ENCODE measurements around the gene CCDC71L.

The CCDC71L gene

GRCh38 chr7:106641416-106641815 is 19.5 kb downstream of the CCDC71L start:
- no peak overlapping the region for H3K27ac ChIP-seq (ENCODE audit: low read depth in 2 of 2, low read length in 2 of 2)

GRCh38 chr7:106640368-106641141 is 20.4 kb downstream of the CCDC71L start:
- Histone ChIP-seq H3K9me3 (ENCODE audit: control insufficient read depth in 2 of 2, low read length in 2 of 2) (no peaks in the 10 kb centered on the region), H3K27me3 (ENCODE audit: control insufficient read depth in 2 of 2, insufficient read depth in 2 of 2, low read length in 2 of 2) (no peaks in the 10 kb centered on the region), H3K4me1 (ENCODE audit: control insufficient read depth in 2 of 2, insufficient read depth in 2 of 2, low read length in 2 of 2) (no peaks in the 10 kb centered on the region), H3K9ac (ENCODE audit: low read depth in 1 of 2, low read length in 2 of 2) (no peak overlapping the region), H3K27ac (ENCODE audit: low read depth in 2 of 2, low read length in 2 of 2) (no peak overlapping the region), H3K36me3 (ENCODE audit: control insufficient read depth in 2 of 2, insufficient read depth in 2 of 2, low read length in 2 of 2) (no peaks in the 10 kb centered on the region), H3K4me3 (ENCODE audit: low read length in 2 of 2) (no peak overlapping the region)

More at GRCh38 chr7:106641416-106641815, 19.5 kb downstream of the CCDC71L start:
- Histone ChIP-seq H3K27me3 (ENCODE audit: control insufficient read depth in 2 of 2, insufficient read depth in 2 of 2, low read length in 2 of 2) (no peaks in the 10 kb centered on the region), H3K4me1 (ENCODE audit: control insufficient read depth in 2 of 2, insufficient read depth in 2 of 2, low read length in 2 of 2) (no peaks in the 10 kb centered on the region), H3K4me3 (ENCODE audit: low read length in 2 of 2) (no peak overlapping the region), H3K36me3 (ENCODE audit: control insufficient read depth in 2 of 2, insufficient read depth in 2 of 2, low read length in 2 of 2) (no peaks in the 10 kb centered on the region), H3K9me3 (ENCODE audit: control insufficient read depth in 2 of 2, low read length in 2 of 2) (no peaks in the 10 kb centered on the region), H3K9ac (ENCODE audit: low read depth in 1 of 2, low read length in 2 of 2) (no peak overlapping the region)

GRCh38 chr7:106639476-106640334 is 21.3 kb downstream of the CCDC71L start:
- Histone ChIP-seq H3K4me3 (ENCODE audit: low read length in 2 of 2) (no peak overlapping the region), H3K27me3 (ENCODE audit: control insufficient read depth in 2 of 2, insufficient read depth in 2 of 2, low read length in 2 of 2) (no peaks in the 10 kb centered on the region), H3K9ac (ENCODE audit: low read depth in 1 of 2, low read length in 2 of 2) (no peak overlapping the region), H3K36me3 (ENCODE audit: control insufficient read depth in 2 of 2, insufficient read depth in 2 of 2, low read length in 2 of 2) (no peaks in the 10 kb centered on the region), H3K27ac (ENCODE audit: low read depth in 2 of 2, low read length in 2 of 2) (no peak overlapping the region), H3K4me1 (ENCODE audit: control insufficient read depth in 2 of 2, insufficient read depth in 2 of 2, low read length in 2 of 2) (no peaks in the 10 kb centered on the region), H3K9me3 (ENCODE audit: control insufficient read depth in 2 of 2, low read length in 2 of 2) (no peaks in the 10 kb centered on the region)

- no peaks in the 10 kb centered on the region for H3K4me1 ChIP-seq (ENCODE audit: control insufficient read depth in 2 of 2, insufficient read depth in 2 of 2, low read length in 2 of 2)
- no peak overlapping the region for H3K9ac ChIP-seq (ENCODE audit: low read depth in 1 of 2, low read length in 2 of 2)
- H3K4me3 ChIP-seq (ENCODE audit: low read length in 2 of 2), result no peak overlapping the region
- no peaks in the 10 kb centered on the region for H3K36me3 ChIP-seq (ENCODE audit: control insufficient read depth in 2 of 2, insufficient read depth in 2 of 2, low read length in 2 of 2)
- H3K27me3 ChIP-seq (ENCODE audit: control insufficient read depth in 2 of 2, insufficient read depth in 2 of 2, low read length in 2 of 2), result no peaks in the 10 kb centered on the region
- H3K27ac ChIP-seq (ENCODE audit: low read depth in 2 of 2, low read length in 2 of 2), result no peak overlapping the region
- H3K9me3 ChIP-seq (ENCODE audit: control insufficient read depth in 2 of 2, low read length in 2 of 2), result no peaks in the 10 kb centered on the region
Measured at GRCh38 chr7:106635411-106635810, 25.5 kb downstream of the CCDC71L start.

- Histone ChIP-seq H3K27ac (ENCODE audit: low read depth in 2 of 2, low read length in 2 of 2) (no peak overlapping the region), H3K27me3 (ENCODE audit: control insufficient read depth in 2 of 2, insufficient read depth in 2 of 2, low read length in 2 of 2) (no peaks in the 10 kb centered on the region), H3K9ac (ENCODE audit: low read depth in 1 of 2, low read length in 2 of 2) (no peak overlapping the region), H3K4me1 (ENCODE audit: control insufficient read depth in 2 of 2, insufficient read depth in 2 of 2, low read length in 2 of 2) (no peaks in the 10 kb centered on the region), H3K9me3 (ENCODE audit: control insufficient read depth in 2 of 2, low read length in 2 of 2) (no peaks in the 10 kb centered on the region), H3K36me3 (ENCODE audit: control insufficient read depth in 2 of 2, insufficient read depth in 2 of 2, low read length in 2 of 2) (no peaks in the 10 kb centered on the region), H3K4me3 (ENCODE audit: low read length in 2 of 2) (no peak overlapping the region)
Measured at GRCh38 chr7:106634958-106635357, 26.0 kb downstream of the CCDC71L start.

GRCh38 chr7:106630648-106631047 is 30.3 kb downstream of the CCDC71L start:
- H3K9ac ChIP-seq (ENCODE audit: low read depth in 1 of 2, low read length in 2 of 2), result no peak overlapping the region
- H3K27me3 ChIP-seq (ENCODE audit: control insufficient read depth in 2 of 2, insufficient read depth in 2 of 2, low read length in 2 of 2), result no peaks in the 10 kb centered on the region
- no peak overlapping the region for H3K4me3 ChIP-seq (ENCODE audit: low read length in 2 of 2)
- H3K36me3 ChIP-seq (ENCODE audit: control insufficient read depth in 2 of 2, insufficient read depth in 2 of 2, low read length in 2 of 2), result no peaks in the 10 kb centered on the region
- peaks cover 10 to 17% of the 10 kb centered on the region in 2 donors for H3K4me1 ChIP-seq (ENCODE audit: control insufficient read depth in 2 of 2, insufficient read depth in 2 of 2, low read length in 2 of 2)
- no peak overlapping the region for H3K27ac ChIP-seq (ENCODE audit: low read depth in 2 of 2, low read length in 2 of 2)
- no peaks in the 10 kb centered on the region for H3K9me3 ChIP-seq (ENCODE audit: control insufficient read depth in 2 of 2, low read length in 2 of 2)

- Histone ChIP-seq H3K27me3 (ENCODE audit: control insufficient read depth in 2 of 2, insufficient read depth in 2 of 2, low read length in 2 of 2) (no peaks in the 10 kb centered on the region), H3K27ac (ENCODE audit: low read depth in 2 of 2, low read length in 2 of 2) (no peak overlapping the region), H3K4me3 (ENCODE audit: low read length in 2 of 2) (no peak overlapping the region), H3K9me3 (ENCODE audit: control insufficient read depth in 2 of 2, low read length in 2 of 2) (no peaks in the 10 kb centered on the region), H3K36me3 (ENCODE audit: control insufficient read depth in 2 of 2, insufficient read depth in 2 of 2, low read length in 2 of 2) (no peaks in the 10 kb centered on the region), H3K4me1 (ENCODE audit: control insufficient read depth in 2 of 2, insufficient read depth in 2 of 2, low read length in 2 of 2) (peaks cover 21 to 25% of the 10 kb centered on the region in 2 donors), H3K9ac (ENCODE audit: low read depth in 1 of 2, low read length in 2 of 2) (no peak overlapping the region)
Measured at GRCh38 chr7:106629516-106629915, 31.4 kb downstream of the CCDC71L start.

GRCh38 chr7:106626376-106627164 is 34.4 kb downstream of the CCDC71L start:
- Histone ChIP-seq H3K9ac (ENCODE audit: low read depth in 1 of 2, low read length in 2 of 2) (no peak overlapping the region), H3K36me3 (ENCODE audit: control insufficient read depth in 2 of 2, insufficient read depth in 2 of 2, low read length in 2 of 2) (no peaks in the 10 kb centered on the region), H3K4me3 (ENCODE audit: low read length in 2 of 2) (peak overlapping the region in 1 of 2 donors; percentile 53), H3K27ac (ENCODE audit: low read depth in 2 of 2, low read length in 2 of 2) (peak overlapping the region; percentile 59 to 73), H3K4me1 (ENCODE audit: control insufficient read depth in 2 of 2, insufficient read depth in 2 of 2, low read length in 2 of 2) (peaks cover 31 to 39% of the 10 kb centered on the region in 2 donors), H3K27me3 (ENCODE audit: control insufficient read depth in 2 of 2, insufficient read depth in 2 of 2, low read length in 2 of 2) (no peaks in the 10 kb centered on the region), H3K9me3 (ENCODE audit: control insufficient read depth in 2 of 2, low read length in 2 of 2) (no peaks in the 10 kb centered on the region)

GRCh38 chr7:106625678-106626301 is 35.2 kb downstream of the CCDC71L start:
- H3K9me3 ChIP-seq (ENCODE audit: control insufficient read depth in 2 of 2, low read length in 2 of 2), result no peaks in the 10 kb centered on the region
- peak overlapping the region; percentile 59 to 73 for H3K27ac ChIP-seq (ENCODE audit: low read depth in 2 of 2, low read length in 2 of 2)
- no peaks in the 10 kb centered on the region for H3K36me3 ChIP-seq (ENCODE audit: control insufficient read depth in 2 of 2, insufficient read depth in 2 of 2, low read length in 2 of 2)
- H3K4me3 ChIP-seq (ENCODE audit: low read length in 2 of 2), result peak overlapping the region; percentile 24 to 53
- peaks cover 31 to 39% of the 10 kb centered on the region in 2 donors for H3K4me1 ChIP-seq (ENCODE audit: control insufficient read depth in 2 of 2, insufficient read depth in 2 of 2, low read length in 2 of 2)
- no peak overlapping the region for H3K9ac ChIP-seq (ENCODE audit: low read depth in 1 of 2, low read length in 2 of 2)
- no peaks in the 10 kb centered on the region for H3K27me3 ChIP-seq (ENCODE audit: control insufficient read depth in 2 of 2, insufficient read depth in 2 of 2, low read length in 2 of 2)
